Calu3 (cell line): Measurements from ENCODE around the gene PTPRN2. TPM values are rescaled to one million over a fixed set of nuclear protein-coding genes. Genes with fewer than 3 reads are reported as not detected.
"Not testable (repeated sequence)": the region's sequence is repeated elsewhere in the genome, so short reads cannot be mapped to it uniquely, and the experiment has no call there.

ENCODE experiments used
- BruUV-seq: library from RNA; stranded (reverse); fragments of 400-500 nt; replicated peaks from 2 replicates; lab custom pipeline; 2021; lab: Mats Ljungman, UMichigan
- CTCF ChIA-PET: fragments of 300-600 bp; sonication (Branson Sonifier 250); formaldehyde crosslinking; loops from one replicate; lab custom pipeline; 2022; ENCODE audit warnings: antibody characterized with exemption; lab: Charles Lee
- DNase-seq: peaks from one replicate; pipeline ENCODE4 v3.0.0; 2022
- H3K27ac Mint-ChIP-seq: one replicate; pipeline ENCODE4 v1.8.0; 2022; ENCODE audit warnings: mixed read lengths; ENCODE audit not compliant: unreplicated experiment
- H3K27me3 Mint-ChIP-seq: one replicate; pipeline ENCODE4 v1.8.0; 2022; ENCODE audit warnings: mixed read lengths; ENCODE audit not compliant: unreplicated experiment
- H3K36me3 Mint-ChIP-seq: one replicate; pipeline ENCODE4 v1.8.0; 2022; ENCODE audit warnings: mild to moderate bottlenecking, moderate library complexity, mixed read lengths; ENCODE audit not compliant: insufficient read depth, unreplicated experiment
- H3K4me1 Mint-ChIP-seq: one replicate; pipeline ENCODE4 v1.8.0; 2022; ENCODE audit warnings: mild to moderate bottlenecking, low read depth, mixed read lengths; ENCODE audit not compliant: unreplicated experiment
- H3K4me3 Mint-ChIP-seq: one replicate; pipeline ENCODE4 v1.8.0; 2022; ENCODE audit warnings: mild to moderate bottlenecking, low read depth, moderate library complexity, mixed read lengths; ENCODE audit not compliant: unreplicated experiment
- H3K9me3 Mint-ChIP-seq: one replicate; pipeline ENCODE4 v1.8.0; 2022; ENCODE audit warnings: low read depth, mixed read lengths; ENCODE audit not compliant: unreplicated experiment
- intact Hi-C: fragments of 100-400 bp; cut with micrococcal nuclease; formaldehyde crosslinking; loops from one replicate; pipeline ENCODE4 v1.10.0; 2022; ENCODE audit not compliant: unreplicated experiment
- total RNA-seq: library from RNA; stranded (reverse); gene quantifications from 2 replicates; pipeline ENCODE4 v1.2.3, GENCODE V29; 2022
- TF ChIP-seq, protein P1 (sequence below): fragments of 200-600 bp; IDR thresholded peaks from one replicate; pipeline ENCODE4 v1.8.0; 2022; ENCODE audit warnings: antibody characterized with exemption; ENCODE audit not compliant: unreplicated experiment

Gene PTPRN2
- total RNA-seq, 1 experiment from 2014 or later, result 2.0 TPM

DNA sequence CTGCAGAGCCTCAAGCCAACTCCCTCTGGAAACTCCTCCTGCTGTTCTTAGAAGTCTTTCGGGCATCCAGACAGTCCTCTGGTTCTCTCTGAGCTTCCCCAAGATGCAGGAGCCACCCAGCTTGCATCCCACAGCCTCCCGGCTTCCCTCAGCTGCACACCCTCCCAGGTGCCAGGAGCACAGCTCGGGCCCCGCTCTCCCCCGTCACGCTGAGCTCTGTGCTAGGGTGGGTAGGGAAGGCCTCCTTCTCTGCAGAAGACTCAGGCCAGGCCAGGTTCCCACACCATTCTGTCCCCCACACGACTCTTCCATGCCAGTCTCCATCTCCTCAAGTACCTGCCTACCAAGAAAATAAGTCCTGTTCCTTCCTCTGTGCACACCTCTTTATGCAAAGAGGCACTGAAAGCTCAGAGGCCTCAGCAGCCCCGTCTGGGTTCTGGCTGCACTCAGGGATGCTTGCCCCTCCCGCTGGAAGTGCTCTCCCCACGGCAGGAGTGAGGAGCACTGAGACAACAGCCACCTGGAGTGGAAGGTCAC, 537.1 kb downstream of the PTPRN2 start:
- no peak for DNase-seq
- CTCF ChIA-PET, result no interaction called here
- H3K4me1 Mint-ChIP-seq, result no peaks in the 10 kb centered on the region
- no TSS peak for BruUV-seq
- H3K27me3 Mint-ChIP-seq, result no peaks in the 10 kb centered on the region
- intact Hi-C loops, result no loop called here
- H3K27ac Mint-ChIP-seq, result no peak overlapping the region
- no peaks in the 10 kb centered on the region for H3K36me3 Mint-ChIP-seq
- no peak overlapping the region for H3K4me3 Mint-ChIP-seq
- peaks cover 11% of the 10 kb centered on the region for H3K9me3 Mint-ChIP-seq
- TF ChIP-seq, protein P1, sequence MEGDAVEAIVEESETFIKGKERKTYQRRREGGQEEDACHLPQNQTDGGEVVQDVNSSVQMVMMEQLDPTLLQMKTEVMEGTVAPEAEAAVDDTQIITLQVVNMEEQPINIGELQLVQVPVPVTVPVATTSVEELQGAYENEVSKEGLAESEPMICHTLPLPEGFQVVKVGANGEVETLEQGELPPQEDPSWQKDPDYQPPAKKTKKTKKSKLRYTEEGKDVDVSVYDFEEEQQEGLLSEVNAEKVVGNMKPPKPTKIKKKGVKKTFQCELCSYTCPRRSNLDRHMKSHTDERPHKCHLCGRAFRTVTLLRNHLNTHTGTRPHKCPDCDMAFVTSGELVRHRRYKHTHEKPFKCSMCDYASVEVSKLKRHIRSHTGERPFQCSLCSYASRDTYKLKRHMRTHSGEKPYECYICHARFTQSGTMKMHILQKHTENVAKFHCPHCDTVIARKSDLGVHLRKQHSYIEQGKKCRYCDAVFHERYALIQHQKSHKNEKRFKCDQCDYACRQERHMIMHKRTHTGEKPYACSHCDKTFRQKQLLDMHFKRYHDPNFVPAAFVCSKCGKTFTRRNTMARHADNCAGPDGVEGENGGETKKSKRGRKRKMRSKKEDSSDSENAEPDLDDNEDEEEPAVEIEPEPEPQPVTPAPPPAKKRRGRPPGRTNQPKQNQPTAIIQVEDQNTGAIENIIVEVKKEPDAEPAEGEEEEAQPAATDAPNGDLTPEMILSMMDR, result no peak

DNA sequence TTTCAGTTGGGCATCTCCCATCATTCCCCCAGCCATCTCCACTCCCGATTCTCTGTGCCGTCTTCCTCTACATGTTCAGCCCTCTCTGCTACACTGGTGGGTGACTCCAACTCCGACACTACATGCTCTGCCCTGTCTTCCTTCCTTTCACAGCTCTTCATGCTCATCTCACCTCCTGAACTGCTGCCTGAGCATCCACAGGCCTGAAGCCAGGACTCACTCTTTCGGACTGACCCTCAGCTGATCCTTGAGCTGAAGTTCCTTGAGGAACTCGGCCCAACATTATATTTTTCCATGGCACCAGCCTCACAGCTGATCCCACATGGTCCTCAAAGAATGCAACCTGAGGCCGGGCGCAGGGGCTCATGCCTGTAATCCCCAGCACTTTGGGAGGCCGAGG, 538.4 kb downstream of the PTPRN2 start:
- no peaks in the 10 kb centered on the region for H3K36me3 Mint-ChIP-seq
- intact Hi-C loops, result no loop called here
- no TSS peak for BruUV-seq
- no peaks in the 10 kb centered on the region for H3K27me3 Mint-ChIP-seq
- H3K4me3 Mint-ChIP-seq, result no peak overlapping the region
- TF ChIP-seq, protein P1, result no peak
- no peaks in the 10 kb centered on the region for H3K4me1 Mint-ChIP-seq
- no peak for DNase-seq
- CTCF ChIA-PET, result no interaction called here
- H3K9me3 Mint-ChIP-seq, result peaks cover 8% of the 10 kb centered on the region
- H3K27ac Mint-ChIP-seq, result no peak overlapping the region

DNA sequence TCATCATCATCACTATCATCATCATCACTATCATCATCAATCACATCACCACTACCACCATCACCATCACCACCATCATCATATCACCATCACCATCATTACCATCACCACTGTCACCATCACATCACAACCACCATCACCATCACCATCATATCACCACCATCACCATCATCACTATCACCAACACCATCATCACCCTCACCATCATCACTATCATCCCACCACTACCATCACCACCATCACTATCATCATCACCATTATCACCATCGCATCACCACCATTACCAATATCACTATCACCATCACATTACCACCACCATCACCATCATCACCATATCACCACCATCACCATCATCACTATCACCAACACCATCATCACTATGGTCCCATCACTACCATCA, 539.1 kb downstream of the PTPRN2 start:
- intact Hi-C loops, result no loop called here
- Mint-ChIP-seq H3K27ac (no peak overlapping the region), H3K4me1 (no peaks in the 10 kb centered on the region), H3K27me3 (no peaks in the 10 kb centered on the region), H3K36me3 (no peaks in the 10 kb centered on the region), H3K4me3 (no peak overlapping the region), H3K9me3 (peaks cover 5% of the 10 kb centered on the region)
- TF ChIP-seq, protein P1, result no peak
- no peak for DNase-seq
- no TSS peak for BruUV-seq
- CTCF ChIA-PET, result no interaction called here

DNA sequence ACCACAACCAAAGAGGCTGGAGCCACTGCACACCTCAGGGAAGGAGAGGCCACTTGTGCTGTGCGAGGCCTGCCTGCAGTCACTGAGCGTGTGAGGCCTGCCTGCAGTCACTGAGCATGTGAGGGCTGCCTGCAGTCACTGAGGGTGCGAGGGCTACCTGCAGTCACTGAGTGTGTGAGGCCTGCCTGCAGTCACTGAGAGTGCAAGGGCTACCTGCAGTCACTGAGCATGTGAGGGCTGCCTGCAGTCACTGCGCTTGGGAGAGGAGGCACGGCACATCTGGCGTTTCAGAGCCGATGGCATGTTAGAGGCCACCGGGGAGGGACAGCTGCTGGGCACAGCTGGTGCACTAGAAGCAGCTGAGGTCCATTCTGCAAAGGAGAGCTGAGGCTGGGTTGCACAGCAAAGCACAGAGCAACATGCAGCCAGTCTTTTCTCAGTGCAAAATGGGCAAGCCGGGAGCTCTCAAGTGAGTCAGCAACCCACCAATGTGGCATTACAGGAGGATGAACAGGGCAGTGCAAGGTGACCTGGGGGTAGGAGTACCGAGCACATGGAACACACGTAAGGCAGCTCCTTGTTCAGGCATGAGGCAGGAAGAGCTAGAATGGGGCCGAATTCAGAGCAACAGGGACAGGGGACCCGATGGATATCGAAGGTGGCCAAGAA, 540.1 kb downstream of the PTPRN2 start:
- intact Hi-C loops, result no loop called here
- no peaks in the 10 kb centered on the region for H3K27me3 Mint-ChIP-seq
- TF ChIP-seq, protein P1, result no peak
- no peaks in the 10 kb centered on the region for H3K4me1 Mint-ChIP-seq
- no peak overlapping the region for H3K27ac Mint-ChIP-seq
- H3K9me3 Mint-ChIP-seq, result no peaks in the 10 kb centered on the region
- no peaks in the 10 kb centered on the region for H3K36me3 Mint-ChIP-seq
- H3K4me3 Mint-ChIP-seq, result no peak overlapping the region
- CTCF ChIA-PET, result no interaction called here
- no peak for DNase-seq
- BruUV-seq, result no TSS peak

DNA sequence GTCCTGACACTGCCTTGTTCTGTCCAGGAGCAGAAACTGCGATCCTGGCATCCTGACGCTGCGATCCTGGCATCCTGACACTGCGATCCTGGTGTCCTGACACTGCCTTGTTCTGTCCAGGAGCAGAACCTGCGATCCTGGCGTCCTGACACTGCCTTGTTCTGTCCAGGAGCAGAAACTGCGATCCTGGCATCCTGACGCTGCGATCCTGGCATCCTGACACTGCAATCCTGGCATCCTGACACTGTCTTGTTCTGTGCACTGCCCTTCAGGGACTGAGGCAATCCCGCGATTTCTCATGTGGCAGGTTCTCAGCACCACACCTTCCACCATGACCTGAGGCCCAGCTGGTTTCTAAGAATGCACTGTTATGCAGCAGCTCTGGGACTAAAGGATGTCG, 541.4 kb downstream of the PTPRN2 start:
- H3K27me3 Mint-ChIP-seq, H3K4me1 Mint-ChIP-seq, H3K27ac Mint-ChIP-seq, H3K9me3 Mint-ChIP-seq, H3K36me3 Mint-ChIP-seq, H3K4me3 Mint-ChIP-seq, CTCF ChIA-PET, intact Hi-C loops, BruUV-seq, DNase-seq: not testable (repeated sequence)
